GM18520 (cell line): ENCODE data around the gene MASP2.
"Not testable (repeated sequence)": the region's sequence is repeated elsewhere in the genome, so short reads cannot be mapped to it uniquely, and the experiment has no call there.

Experiments used
- ATAC-seq: cut with Tn5 transposase; IDR thresholded peaks from one replicate; pipeline ENCODE4 v1.9.1; 2021; ENCODE audit not compliant: unreplicated experiment

Gene MASP2

DNA sequence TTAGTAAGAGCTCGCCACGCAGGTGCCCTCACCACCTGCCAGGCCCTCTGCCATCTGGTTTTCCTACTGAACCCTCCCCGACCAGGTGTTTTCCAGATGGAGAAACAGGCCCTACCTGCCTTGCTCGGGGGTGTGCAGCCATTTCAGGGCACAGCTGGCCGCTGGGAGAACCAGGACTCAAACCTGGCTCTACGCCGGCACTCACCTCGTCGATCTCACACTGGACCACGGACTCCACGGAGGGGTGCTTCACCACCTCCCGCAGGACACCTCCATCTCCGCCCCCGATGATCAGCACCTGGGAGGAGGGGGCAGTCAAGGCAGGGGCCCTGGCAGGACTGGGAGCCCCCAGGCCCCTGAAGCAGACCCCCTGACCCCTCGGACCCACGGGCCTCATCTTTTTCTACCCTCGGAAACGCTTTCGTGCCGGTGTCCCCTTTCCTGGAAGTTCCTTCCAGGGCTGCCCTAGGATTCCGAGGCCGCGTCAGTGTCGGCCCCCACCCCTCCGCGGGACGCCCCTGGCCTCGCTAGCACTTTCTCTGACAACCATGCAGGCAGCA is 11.6 kb upstream of the MASP2 start:
- no peak for ATAC-seq

- no peak for ATAC-seq
These were observed 11.0 kb upstream of the MASP2 start for GRCh38 chr1:11058026-11058425.

GRCh38 chr1:11057477-11057876 is 10.4 kb upstream of the MASP2 start:
- no peak for ATAC-seq

DNA sequence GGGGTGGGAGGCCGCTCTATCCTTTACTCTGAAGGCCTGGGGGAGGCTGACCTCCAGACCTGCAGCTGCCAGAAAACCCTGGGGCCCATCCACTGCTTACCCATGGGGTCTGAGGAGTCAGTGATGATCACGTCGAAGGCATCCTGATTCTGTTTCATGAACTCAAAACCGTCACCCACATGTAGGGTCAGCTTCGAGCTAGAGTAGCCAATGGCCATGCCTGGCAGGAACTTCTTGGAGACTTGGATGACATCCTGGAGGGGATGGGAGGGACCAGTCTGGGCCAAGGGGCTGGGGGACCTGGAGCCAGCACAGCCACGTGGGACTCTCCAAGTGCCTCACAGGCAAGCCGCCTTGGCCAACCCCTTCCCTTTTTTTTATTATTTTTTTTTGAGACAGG is 9.5 kb upstream of the MASP2 start:
- ATAC-seq, result no peak

DNA sequence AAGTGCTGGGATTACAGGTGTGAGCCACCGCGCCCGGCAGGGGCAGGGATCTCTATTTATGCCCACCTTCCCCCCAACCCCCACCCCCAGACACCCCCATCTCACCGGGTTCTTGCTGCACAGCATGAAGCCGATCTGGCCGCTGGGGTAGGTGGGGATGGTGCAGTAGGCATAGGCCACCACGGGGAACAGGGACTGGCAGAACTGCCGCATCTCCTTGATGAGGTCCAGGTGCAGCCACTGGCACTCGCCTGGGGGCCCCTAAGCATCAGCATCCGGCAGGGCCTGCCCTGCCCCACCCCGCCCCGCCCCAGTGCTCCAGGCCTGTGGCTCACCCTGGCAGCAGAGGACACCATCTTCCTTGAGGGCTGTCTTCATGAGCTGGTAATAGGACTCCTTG is 8.6 kb upstream of the MASP2 start:
- ATAC-seq, result no peak

DNA sequence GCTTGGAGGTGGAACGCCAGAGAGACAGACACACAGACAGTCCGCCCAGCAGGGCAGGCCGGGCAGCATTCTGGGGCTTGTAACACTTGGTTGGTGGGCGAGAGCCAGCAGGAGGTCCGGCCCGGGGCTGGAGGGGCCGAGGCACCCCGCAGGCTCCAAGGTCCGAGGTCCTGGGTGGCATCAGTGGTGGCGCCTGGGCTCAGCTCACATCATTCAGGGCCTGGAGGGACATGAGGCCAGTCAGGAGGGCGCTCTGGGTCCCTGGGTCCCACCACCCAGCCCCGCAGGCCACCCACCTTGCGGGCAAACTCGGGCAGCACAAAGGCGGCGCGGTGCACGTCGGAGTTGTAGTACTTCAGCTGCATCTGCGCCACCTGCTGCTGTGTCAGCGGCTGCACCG is 7.6 kb upstream of the MASP2 start:
- ATAC-seq, result no peak

- no peak for ATAC-seq
These were observed 7.1 kb upstream of the MASP2 start for GRCh38 chr1:11054181-11054580.

- no peak for ATAC-seq
These were observed 6.7 kb upstream of the MASP2 start for GRCh38 chr1:11053758-11054137.

- no peak for ATAC-seq
These were observed 6.1 kb upstream of the MASP2 start for GRCh38 chr1:11052839-11053757.

GRCh38 chr1:11051781-11052511 is 4.9 kb upstream of the MASP2 start:
- ATAC-seq, result no peak

GRCh38 chr1:11051121-11051520 is 4.1 kb upstream of the MASP2 start:
- not testable (repeated sequence) for ATAC-seq

- no peak for ATAC-seq
These were observed 821 bp downstream of the MASP2 start for GRCh38 chr1:11046270-11046566.

DNA sequence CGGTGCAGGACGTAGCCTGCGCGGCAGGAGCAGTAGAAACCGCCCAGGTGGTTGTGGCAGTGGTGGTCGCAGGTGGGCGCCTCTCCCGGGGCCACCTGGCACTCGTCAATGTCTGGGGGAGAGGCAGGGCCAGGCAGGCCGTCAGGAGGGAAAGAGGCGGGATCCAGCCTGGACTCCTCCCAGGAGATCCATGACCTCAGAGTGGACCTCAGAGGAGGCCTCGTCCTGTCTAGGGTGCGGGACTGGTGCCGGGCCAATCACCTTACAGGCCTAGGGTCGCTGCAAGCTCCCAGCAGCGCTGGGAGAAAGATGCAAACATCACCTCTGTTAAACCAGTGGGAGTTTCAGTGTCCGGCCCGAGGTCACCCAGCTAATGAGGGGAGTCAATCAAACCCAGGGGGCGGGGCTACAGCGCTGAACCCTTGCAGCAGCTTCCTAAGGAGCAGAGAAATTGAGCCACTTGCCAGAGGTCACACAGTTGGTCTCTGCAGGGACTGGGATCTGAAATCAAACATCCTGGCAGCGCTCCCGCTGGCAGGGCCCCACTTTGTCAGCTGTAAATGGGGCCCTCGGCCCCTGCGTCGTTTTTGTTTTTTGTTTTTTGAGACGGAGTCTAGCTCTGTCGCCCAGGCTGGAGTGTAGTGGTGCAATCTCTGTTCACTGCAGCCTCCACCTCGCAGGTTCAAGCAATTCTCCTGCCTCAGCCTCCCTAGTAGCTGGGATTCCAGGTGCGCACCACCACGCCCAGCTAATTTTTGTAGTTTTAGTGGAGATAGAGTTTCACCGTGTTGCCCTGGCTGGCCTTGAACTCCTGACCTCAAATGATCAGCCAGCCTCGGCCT is 1.4 kb downstream of the MASP2 start:
- no peak for ATAC-seq

DNA sequence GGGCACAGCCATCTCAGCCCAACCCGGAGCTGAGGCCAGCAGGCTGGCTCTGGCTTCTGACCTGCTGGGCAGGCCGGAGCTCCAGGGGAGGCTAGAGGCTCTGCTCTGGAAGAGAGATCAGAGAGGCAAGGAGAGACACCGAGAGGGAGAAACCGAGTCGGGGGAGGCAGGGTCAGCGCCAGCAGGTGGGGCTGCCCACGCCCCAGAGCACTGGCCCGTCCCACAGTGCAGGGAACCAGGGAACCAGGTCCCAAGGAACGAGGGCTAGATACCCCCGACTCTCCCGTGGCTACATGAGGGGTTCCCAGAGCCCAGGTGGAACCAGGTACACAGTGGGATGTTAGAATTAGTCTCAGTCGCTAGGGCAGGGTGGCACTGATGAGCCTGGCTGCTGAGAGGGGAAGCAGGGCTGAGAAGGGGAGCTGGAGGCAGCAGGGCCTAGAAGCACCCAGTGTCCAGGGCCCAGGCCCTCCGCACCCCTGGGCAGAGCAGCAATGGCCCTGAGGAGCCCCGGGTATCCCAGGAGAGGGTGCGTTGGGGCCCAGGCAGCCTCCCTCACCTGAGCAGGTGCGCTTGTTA is 2.1 kb downstream of the MASP2 start:
- ATAC-seq, result no peak

GRCh38 chr1:11044086-11044848 is 2.8 kb downstream of the MASP2 start:
- no peak for ATAC-seq

DNA sequence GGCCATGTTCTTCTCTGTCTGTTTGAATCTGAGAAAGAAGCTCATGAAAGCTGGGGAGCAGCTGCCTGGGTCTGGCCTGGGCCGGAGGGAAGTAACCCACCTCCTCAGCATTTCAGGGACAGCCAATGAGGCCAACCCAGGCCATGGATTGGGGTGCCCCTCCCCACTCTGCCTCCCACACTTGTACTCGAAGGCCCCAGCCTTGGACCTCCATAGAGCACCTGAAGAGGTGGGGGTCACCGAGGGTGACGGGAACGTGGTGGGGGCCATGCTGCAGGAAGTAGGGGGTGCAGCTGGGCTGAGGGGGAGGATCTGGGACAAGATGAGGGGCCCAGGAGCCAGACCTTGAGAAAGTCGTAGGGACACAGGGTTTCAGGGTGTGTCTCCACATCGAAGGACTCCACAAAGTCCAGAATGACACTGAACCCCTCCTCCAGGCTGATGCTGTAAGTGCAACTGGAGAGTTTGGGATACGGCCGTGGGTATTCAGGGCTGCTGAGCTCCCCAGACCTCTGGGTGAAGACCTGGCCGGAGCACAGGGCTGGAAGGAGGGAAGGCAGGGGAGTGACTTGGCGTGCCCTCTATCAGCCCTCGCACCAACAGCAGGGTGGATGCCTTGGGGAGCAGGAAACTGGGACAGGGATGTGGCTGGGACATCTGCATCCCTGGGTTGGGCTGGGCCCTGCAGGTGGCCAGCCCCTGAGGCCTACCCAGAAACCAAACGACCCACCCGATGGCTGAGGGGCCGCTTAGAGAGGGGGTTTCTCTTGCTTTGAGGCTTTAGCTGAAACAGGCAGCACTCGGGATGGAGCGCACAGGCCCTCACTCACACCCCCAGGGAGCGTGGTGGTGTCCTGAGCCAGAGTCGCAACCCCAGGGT is 3.8 kb downstream of the MASP2 start:
- no peak for ATAC-seq

- no peak for ATAC-seq
These were observed 5.0 kb downstream of the MASP2 start for GRCh38 chr1:11042065-11042464.

- ATAC-seq, result no peak
These were observed 6.0 kb downstream of the MASP2 start for GRCh38 chr1:11041048-11041447.

DNA sequence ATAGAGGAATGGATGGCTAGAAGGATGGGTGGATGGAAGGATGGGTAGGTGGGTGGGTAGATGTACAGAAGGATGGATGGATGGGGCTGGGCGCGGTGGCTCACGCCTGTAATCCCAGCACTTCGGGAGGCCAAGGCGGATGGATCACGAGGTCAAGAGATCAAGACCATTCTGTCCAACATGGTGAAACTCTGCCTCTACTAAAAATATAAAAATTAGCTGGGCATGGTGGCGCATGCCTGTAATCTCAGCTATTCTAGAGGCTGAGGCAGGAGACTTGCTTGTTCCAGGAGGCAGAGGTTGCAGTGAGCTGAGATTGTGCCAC is 7.0 kb downstream of the MASP2 start:
- ATAC-seq, result not testable (repeated sequence)
